Karpas-422 (cell line): Measurements from ENCODE around the gene MYMX. TPM values are rescaled to one million over a fixed set of nuclear protein-coding genes. Genes with fewer than 3 reads are reported as not detected.

Experiments
- DNase-seq: peaks from one replicate; pipeline ENCODE4 v3.0.0-alpha.2; 2015
- H2AFZ ChIP-seq: fragments of 200-600 bp; sonication (generic); 2 replicates; pipeline ENCODE4 v1.6.1; 2014; ENCODE audit warnings: antibody characterized with exemption, low read length, mixed read lengths
- H3K27ac ChIP-seq: fragments of 200-600 bp; sonication (generic); 2 replicates; pipeline ENCODE4 v1.5.1; 2014; ENCODE audit warnings: mild to moderate bottlenecking, low read length, moderate library complexity
- H3K27me3 ChIP-seq: fragments of 200-600 bp; sonication (generic); 2 replicates; pipeline ENCODE4 v1.6.1; 2014; ENCODE audit warnings: low read length, mixed read lengths
- H3K36me3 ChIP-seq: fragments of 200-600 bp; sonication (generic); 2 replicates; pipeline ENCODE4 v1.6.1; 2014; ENCODE audit warnings: low read length, mixed read lengths; ENCODE audit not compliant: insufficient read depth
- H3K4me1 ChIP-seq: fragments of 200-600 bp; sonication (generic); 2 replicates; pipeline ENCODE4 v1.6.1; 2014; ENCODE audit warnings: mild to moderate bottlenecking, low read length, mixed read lengths
- H3K4me2 ChIP-seq: fragments of 200-600 bp; sonication (generic); 2 replicates; pipeline ENCODE4 v1.6.1; 2014; ENCODE audit warnings: low read length, low read depth, mild to moderate bottlenecking; ENCODE audit not compliant: poor library complexity, severe bottlenecking
- H3K4me3 ChIP-seq: fragments of 200-600 bp; sonication (generic); 2 replicates; pipeline ENCODE4 v1.5.1; 2014; ENCODE audit warnings: mild to moderate bottlenecking, antibody characterized with exemption, low read length, mixed read lengths
- H3K79me2 ChIP-seq: fragments of 200-600 bp; sonication (generic); 2 replicates; pipeline ENCODE4 v1.6.1; 2014; ENCODE audit warnings: mild to moderate bottlenecking, low read length, mixed read lengths
- H3K9ac ChIP-seq: fragments of 200-600 bp; sonication (generic); 2 replicates; pipeline ENCODE4 v1.6.0; 2014; ENCODE audit warnings: low read length
- H3K9me2 ChIP-seq: fragments of 200-600 bp; sonication (generic), shearing (Covaris generic); replicated peaks from 2 replicates; pipeline ENCODE4 v1.6.0; 2014; ENCODE audit warnings: mild to moderate bottlenecking, low read length, moderate library complexity; ENCODE audit not compliant: insufficient read depth
- H3K9me3 ChIP-seq: fragments of 300-700, 200-600 bp; sonication (generic); 2 replicates; pipeline ENCODE4 v1.6.1; 2014; ENCODE audit warnings: low read length, mixed read lengths
- H4K20me1 ChIP-seq: fragments of 200-600 bp; sonication (generic); 2 replicates; pipeline ENCODE4 v1.6.1; 2014; ENCODE audit warnings: mild to moderate bottlenecking, antibody characterized with exemption, low read length, low read depth; ENCODE audit not compliant: insufficient read depth
- total RNA-seq: library from RNA; depleted of rRNA; stranded (reverse); fragments of >200 nt; shearing (Covaris generic); gene quantifications from 2 replicates; pipeline ENCODE4 v1.2.3, GENCODE V29; 2014; ENCODE audit warnings: low replicate concordance

Gene MYMX
- total RNA-seq, 1 experiment from 2014 or later, result not detected

DNA sequence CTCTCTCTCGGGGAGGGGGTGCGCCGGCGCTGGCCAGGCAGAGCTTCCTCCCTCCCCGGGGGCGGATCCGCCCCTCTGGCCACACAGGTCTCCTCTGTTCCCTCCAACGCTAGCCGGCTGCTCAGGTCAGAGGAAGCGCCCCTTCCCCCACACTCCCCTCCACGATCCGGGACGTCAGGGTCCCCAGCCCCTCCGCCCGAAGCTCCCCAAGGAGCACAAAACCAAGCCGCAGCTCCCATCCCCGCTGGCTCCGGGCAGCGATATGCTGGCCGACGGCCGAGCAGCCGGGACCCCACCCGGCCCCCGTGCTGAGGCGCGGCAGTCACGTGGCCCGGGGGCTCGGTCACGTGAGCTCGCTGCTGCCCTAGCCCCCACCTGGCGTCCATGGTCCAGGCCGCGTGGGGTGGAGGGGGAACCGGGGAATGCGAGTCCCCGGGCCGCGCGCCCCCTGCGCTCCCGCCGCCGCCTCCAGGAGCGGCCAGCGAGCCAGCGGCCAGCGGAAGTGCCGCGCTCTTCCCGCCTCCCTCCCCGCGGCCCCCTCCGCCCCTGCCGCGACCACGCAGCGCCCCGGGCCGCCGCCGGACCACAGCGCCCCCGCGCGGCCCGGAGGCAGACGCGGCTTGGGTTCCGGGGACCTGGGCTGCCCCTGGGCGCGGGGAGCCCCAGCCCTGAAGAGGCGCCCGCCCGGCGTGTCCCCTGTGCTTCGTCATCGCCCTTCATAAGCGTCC, 40.5 kb downstream of the MYMX start, which contains the start of gene SLC35B2:
SLC35B2 (minus strand) TSS at position 504 of the 728 bp plus-strand sequence; CDS start at position 386, 118 bp downstream.
- H3K4me3 ChIP-seq, result peak within 1 kb of the TSS; percentile 96
- H4K20me1 ChIP-seq, result peaks cover 6% of the 10 kb centered on the region
- H2AFZ ChIP-seq, result peak within 1 kb of the TSS; percentile 76
- H3K9me2 ChIP-seq, result no peaks in the 10 kb centered on the region
- H3K27me3 ChIP-seq, result no peaks in the 10 kb centered on the region
- peak within 1 kb of the TSS; percentile 95 for H3K4me2 ChIP-seq
- peaks cover 30% of the 10 kb centered on the region for H3K36me3 ChIP-seq
- H3K27ac ChIP-seq, result peak within 1 kb of the TSS; percentile 53
- peak within 1 kb of the TSS; percentile 92 for H3K9ac ChIP-seq
- peaks cover 13% of the 10 kb centered on the region for H3K79me2 ChIP-seq
- H3K4me1 ChIP-seq, result peaks cover 68% of the 10 kb centered on the region
- DNase-seq, result peak; percentile 91
- H3K9me3 ChIP-seq, result no peaks in the 10 kb centered on the region

GRCh38 chr6:44257753-44258324, 41.1 kb downstream of the MYMX start:
- no peaks in the 10 kb centered on the region for H3K9me3 ChIP-seq
- peaks cover 73% of the 10 kb centered on the region for H3K4me1 ChIP-seq
- H3K79me2 ChIP-seq, result peaks cover 19% of the 10 kb centered on the region
- peak overlapping the region; percentile 53 for H3K27ac ChIP-seq
- H3K4me3 ChIP-seq, result peak overlapping the region; percentile 96; the same call in 1 of the 2 replicates
- H2AFZ ChIP-seq, result peak overlapping the region; percentile 76
- peak overlapping the region; percentile 92 for H3K9ac ChIP-seq
- no peak for DNase-seq
- H3K9me2 ChIP-seq, result no peaks in the 10 kb centered on the region
- H3K36me3 ChIP-seq, result peaks cover 27% of the 10 kb centered on the region
- H4K20me1 ChIP-seq, result peaks cover 6% of the 10 kb centered on the region
- no peaks in the 10 kb centered on the region for H3K27me3 ChIP-seq
- H3K4me2 ChIP-seq, result peak overlapping the region; percentile 95

DNA sequence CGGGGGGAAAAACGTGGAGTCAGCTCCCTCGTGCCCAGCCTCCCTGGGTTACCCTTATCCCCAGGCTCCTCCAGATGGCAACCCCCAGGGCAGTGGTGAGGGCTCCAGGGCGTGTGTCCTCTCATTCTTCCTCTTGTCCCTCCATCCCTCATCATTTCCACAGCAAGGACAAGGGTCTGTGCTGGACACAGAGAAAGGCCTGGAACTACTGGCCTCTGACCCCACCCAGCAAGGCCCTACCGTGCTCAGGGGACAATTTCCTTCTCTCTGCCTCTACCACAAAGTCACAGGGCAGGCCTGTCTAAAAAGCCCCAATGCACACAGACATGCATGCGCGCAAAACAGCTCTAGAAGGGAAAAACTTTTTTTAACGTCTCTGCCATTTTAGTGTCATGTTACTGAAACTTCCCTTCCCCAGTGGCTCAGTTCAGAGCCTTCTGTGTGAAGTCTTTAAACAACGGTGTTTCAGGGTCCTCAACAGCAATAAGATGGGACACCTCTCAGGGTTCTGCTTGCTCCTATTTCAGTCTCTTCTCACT, 41.7 kb downstream of the MYMX start:
- Histone ChIP-seq H3K4me1 (peaks cover 74% of the 10 kb centered on the region), H3K4me2 (peak overlapping the region; percentile 95), H3K9me2 (no peaks in the 10 kb centered on the region), H3K79me2 (peaks cover 25% of the 10 kb centered on the region), H4K20me1 (peaks cover 6% of the 10 kb centered on the region), H2AFZ (no peak overlapping the region), H3K4me3 (no peak overlapping the region; the same call in 1 of the 2 replicates), H3K9ac (peak overlapping the region; percentile 92), H3K27ac (peak overlapping the region; percentile 53), H3K36me3 (peaks cover 21% of the 10 kb centered on the region), H3K9me3 (no peaks in the 10 kb centered on the region), H3K27me3 (no peaks in the 10 kb centered on the region)
- peak; percentile 55 for DNase-seq

GRCh38 chr6:44258921-44259320, 42.2 kb downstream of the MYMX start:
- Histone ChIP-seq H3K79me2 (peaks cover 30% of the 10 kb centered on the region), H3K27me3 (no peaks in the 10 kb centered on the region), H3K9me3 (no peaks in the 10 kb centered on the region), H3K4me1 (peaks cover 76% of the 10 kb centered on the region), H3K9ac (peak overlapping the region; percentile 92), H2AFZ (no peak overlapping the region), H3K9me2 (no peaks in the 10 kb centered on the region), H3K4me2 (no peak overlapping the region), H4K20me1 (peaks cover 3% of the 10 kb centered on the region), H3K36me3 (peaks cover 16% of the 10 kb centered on the region; the same call in 1 of the 2 replicates), H3K4me3 (no peak overlapping the region), H3K27ac (peak overlapping the region; percentile 53)
- DNase-seq, result no peak

DNA sequence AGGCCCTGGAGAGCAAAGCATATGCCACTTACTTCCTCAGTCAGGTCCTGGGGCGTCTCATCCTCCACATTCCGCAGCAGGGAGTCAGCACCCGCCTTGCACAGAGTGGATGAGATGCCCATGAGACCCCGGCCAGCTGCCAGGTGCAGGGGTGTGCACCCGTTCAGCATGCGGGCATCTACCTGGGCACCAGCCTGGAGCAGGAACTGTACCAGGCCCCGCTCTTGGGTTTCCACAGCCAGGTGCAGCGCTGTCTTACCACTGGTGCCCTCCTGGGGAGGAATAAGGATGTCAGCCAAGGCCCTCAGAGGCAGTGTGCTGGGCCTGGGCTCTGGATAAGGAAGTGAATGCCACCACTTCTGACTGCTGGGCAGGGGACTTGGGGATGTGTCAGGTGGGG, 43.3 kb downstream of the MYMX start:
- Histone ChIP-seq H3K79me2 (peaks cover 40% of the 10 kb centered on the region), H3K9me3 (no peaks in the 10 kb centered on the region), H3K9ac (no peak overlapping the region), H3K4me1 (peaks cover 72% of the 10 kb centered on the region), H3K9me2 (no peaks in the 10 kb centered on the region), H3K4me2 (no peak overlapping the region), H3K4me3 (no peak overlapping the region), H3K27ac (no peak overlapping the region), H2AFZ (no peak overlapping the region), H3K36me3 (peaks cover 8% of the 10 kb centered on the region; the same call in 1 of the 2 replicates), H4K20me1 (peaks cover 3% of the 10 kb centered on the region; the same call in 1 of the 2 replicates), H3K27me3 (no peaks in the 10 kb centered on the region)
- DNase-seq, result no peak

- Histone ChIP-seq H3K4me1 (peaks cover 65% of the 10 kb centered on the region), H3K4me3 (no peak overlapping the region), H3K4me2 (no peak overlapping the region), H2AFZ (no peak overlapping the region), H3K27me3 (no peaks in the 10 kb centered on the region), H3K36me3 (peaks cover 5% of the 10 kb centered on the region; the same call in 1 of the 2 replicates), H3K9me3 (no peaks in the 10 kb centered on the region), H3K9me2 (no peaks in the 10 kb centered on the region), H3K79me2 (peaks cover 40% of the 10 kb centered on the region), H3K9ac (0 out of 2 replicates have a peak overlapping the region, but pooled peaks have one; percentile 15), H4K20me1 (peaks cover 3% of the 10 kb centered on the region; the same call in 1 of the 2 replicates), H3K27ac (no peak overlapping the region)
- DNase-seq, result no peak
Observed at GRCh38 chr6:44260451-44261297, 43.9 kb downstream of the MYMX start.

GRCh38 chr6:44261581-44261980, 44.9 kb downstream of the MYMX start:
- Histone ChIP-seq H4K20me1 (peaks cover under 1% of the 10 kb centered on the region; the same call in 1 of the 2 replicates), H3K4me3 (no peak overlapping the region), H3K9ac (peak overlapping the region; percentile 79; the same call in 1 of the 2 replicates), H3K27ac (no peak overlapping the region), H3K4me1 (peaks cover 57% of the 10 kb centered on the region), H3K27me3 (no peaks in the 10 kb centered on the region), H3K9me3 (no peaks in the 10 kb centered on the region), H3K4me2 (no peak overlapping the region), H2AFZ (no peak overlapping the region), H3K9me2 (no peaks in the 10 kb centered on the region), H3K36me3 (peaks cover 5% of the 10 kb centered on the region; the same call in 1 of the 2 replicates), H3K79me2 (peaks cover 38% of the 10 kb centered on the region)
- no peak for DNase-seq
